B cell (primary cell): Measurements from ENCODE around the gene ITPK1. TPM values are rescaled to one million over a fixed set of nuclear protein-coding genes. Genes with fewer than 3 reads are reported as not detected.

Source experiments
- ATAC-seq: fragments of 200-7000 bp; cut with Tn5 transposase; one replicate; pipeline ENCODE4 v1.10.0; 2021; ENCODE audit warnings: low read depth, mild to moderate bottlenecking, moderate number of reproducible peaks, moderate library complexity
- CTCF ChIA-PET: fragments of 350-600 bp; sonication (Branson Sonifier 250); formaldehyde crosslinking; loops from one replicate; lab custom pipeline; 2021; ENCODE audit warnings: antibody characterized with exemption, inconsistent platforms; lab: Charles Lee
- POLR2A ChIA-PET: fragments of 350-600 bp; sonication (Branson Sonifier 250); formaldehyde crosslinking; loops from one replicate; lab custom pipeline; 2021; ENCODE audit warnings: antibody characterized with exemption; lab: Charles Lee
- DNase-seq: peaks from one replicate; pipeline ENCODE4 v3.0.0; 2013
- H2AFZ ChIP-seq: 2 replicates; pipeline ENCODE4 v1.6.1; 2012; ENCODE audit warnings: mild to moderate bottlenecking, low read depth, low read length; ENCODE audit not compliant: insufficient read depth, poor library complexity, severe bottlenecking
- H3K27ac ChIP-seq, 2 donors: 1 replicate in 1 of 2; 2 replicates in 1 of 2; pipeline ENCODE4 v1.5.1; 2012 to 2013; ENCODE audit warnings: low read length in 2 of 2, mild to moderate bottlenecking in 2 of 2, moderate library complexity in 1 of 2
- H3K27me3 ChIP-seq, 4 experiments: fragments of 200-600 bp in 1 of 4; sonication (generic) in 1 of 4; replicated peaks in 1 of 4; 1 replicate in 2 of 4; 2 replicates in 2 of 4; pipeline versions ENCODE4 v1.6.1 to v1.7.0; 2013 to 2016; ENCODE audit warnings: low read length in 3 of 4, mild to moderate bottlenecking in 2 of 4, mixed read lengths in 1 of 4, moderate library complexity in 1 of 4; ENCODE audit not compliant: insufficient read depth in 4 of 4, control insufficient read depth in 3 of 4; ENCODE audit errors: control extremely low read depth in 1 of 4
- H3K36me3 ChIP-seq, 2 experiments: replicated peaks in 1 of 2; 1 replicate in 1 of 2; 2 replicates in 1 of 2; pipeline versions ENCODE4 v1.6.1 to v1.7.1; 2013; ENCODE audit warnings: low read length in 1 of 2; ENCODE audit not compliant: insufficient read depth in 2 of 2, control insufficient read depth in 1 of 2; ENCODE audit errors: control extremely low read depth in 1 of 2, extremely low read depth in 1 of 2
- H3K4me1 ChIP-seq, 2 donors: fragments of 200-600 bp in 1 of 2; sonication (generic) in 1 of 2; 1 replicate in 1 of 2; 2 replicates in 1 of 2; pipeline versions ENCODE4 v1.5.1 to v1.6.1; 2013 to 2017; ENCODE audit warnings: low read length in 2 of 2; ENCODE audit not compliant: control insufficient read depth in 2 of 2, insufficient read depth in 2 of 2
- H3K4me2 ChIP-seq: replicated peaks from 2 replicates; pipeline ENCODE3; 2012; ENCODE audit warnings: mild to moderate bottlenecking, low read depth, low read length; ENCODE audit not compliant: poor library complexity, severe bottlenecking
- H3K4me3 ChIP-seq, 5 experiments: fragments of 200-600 bp in 1 of 5; sonication (generic) in 1 of 5; 1 replicate in 3 of 5; 2 replicates in 2 of 5; pipeline versions ENCODE4 v1.5.1 to v1.7.0; 2011 to 2016; ENCODE audit warnings: low read length in 4 of 5, mild to moderate bottlenecking in 4 of 5, low read depth in 2 of 5, control low read depth in 1 of 5, moderate library complexity in 1 of 5; ENCODE audit not compliant: insufficient read depth in 1 of 5; ENCODE audit errors: control extremely low read depth in 1 of 5, extremely low read depth in 1 of 5
- H3K79me2 ChIP-seq: fragments of 200-600 bp; sonication (generic); one replicate; pipeline ENCODE4 v1.6.0; 2016; ENCODE audit warnings: low read length; ENCODE audit not compliant: control insufficient read depth, insufficient read depth
- H3K9ac ChIP-seq: fragments of 200-600 bp; sonication (generic); 2 replicates; pipeline ENCODE4 v1.6.1; 2017; ENCODE audit warnings: mild to moderate bottlenecking, low read length, moderate library complexity
- H3K9me3 ChIP-seq, 3 donors: one replicate each; pipeline versions ENCODE4 v1.6.1 to v1.7.1; 2013; ENCODE audit warnings: low read length in 2 of 3; ENCODE audit not compliant: control insufficient read depth in 2 of 3, insufficient read depth in 1 of 3; ENCODE audit errors: control extremely low read depth in 1 of 3
- H4K20me1 ChIP-seq: 2 replicates; pipeline ENCODE4 v1.6.0; 2012; ENCODE audit warnings: mild to moderate bottlenecking, low read length; ENCODE audit not compliant: insufficient read depth, control insufficient read depth, poor library complexity, severe bottlenecking
- H3K27ac Mint-ChIP-seq: one replicate; pipeline ENCODE4 v1.8.0; 2021; ENCODE audit warnings: mixed read lengths
- H3K27me3 Mint-ChIP-seq: one replicate; pipeline ENCODE4 v1.8.0; 2021; ENCODE audit warnings: mixed read lengths
- H3K4me1 Mint-ChIP-seq: one replicate; pipeline ENCODE4 v1.8.0; 2021; ENCODE audit warnings: mixed read lengths
- H3K4me3 Mint-ChIP-seq: one replicate; pipeline ENCODE4 v1.8.0; 2021; ENCODE audit warnings: mixed read lengths
- H3K9me3 Mint-ChIP-seq: one replicate; pipeline ENCODE4 v1.8.0; 2022; ENCODE audit warnings: mixed read lengths; ENCODE audit not compliant: insufficient read depth
- EZH2 ChIP-seq: IDR thresholded peaks from 2 replicates; pipeline ENCODE4 v1.6.1; 2012; ENCODE audit warnings: borderline replicate concordance, low read depth, mild to moderate bottlenecking, moderate library complexity, low read length; ENCODE audit not compliant: insufficient read depth, poor library complexity, severe bottlenecking
- WGBS: methylation state at CpG from one replicate; pipeline ENCODE4 v1.1.5; 2013; ENCODE audit warnings: missing lambda C conversion rate; ENCODE audit not compliant: insufficient coverage; 5-methylcytosine and 5-hydroxymethylcytosine counted together
- intact Hi-C: fragments of 100-400 bp; cut with micrococcal nuclease; formaldehyde crosslinking; loops from one replicate; pipeline ENCODE4 v1.10.0; 2022
- polyA plus RNA-seq: library from polyadenylated mRNA; depleted of rRNA; stranded (reverse); fragments of >200 nt; gene quantifications from 2 replicates; pipeline ENCODE4 v1.2.3, GENCODE V29; 2012
- total RNA-seq, 2 donors: library from RNA; stranded (reverse); fragments of 120-200 nt in 1 of 2; gene quantifications; 1 replicate in 1 of 2; 2 replicates in 1 of 2; pipeline versions ENCODE4 v1.2.3 to v1.2.4, GENCODE V29; 2013 to 2022
- TF ChIP-seq, protein P1 (sequence below): fragments of 200-600 bp; IDR thresholded peaks from one replicate; pipeline ENCODE4 v1.8.0; 2022; ENCODE audit warnings: antibody characterized with exemption, mild to moderate bottlenecking

ITPK1 gene
- total and polyA plus RNA-seq, 2 donors (not counting 1 experiment from before 2014, with no cell fraction given): 46.0 to 46.9 TPM

DNA sequence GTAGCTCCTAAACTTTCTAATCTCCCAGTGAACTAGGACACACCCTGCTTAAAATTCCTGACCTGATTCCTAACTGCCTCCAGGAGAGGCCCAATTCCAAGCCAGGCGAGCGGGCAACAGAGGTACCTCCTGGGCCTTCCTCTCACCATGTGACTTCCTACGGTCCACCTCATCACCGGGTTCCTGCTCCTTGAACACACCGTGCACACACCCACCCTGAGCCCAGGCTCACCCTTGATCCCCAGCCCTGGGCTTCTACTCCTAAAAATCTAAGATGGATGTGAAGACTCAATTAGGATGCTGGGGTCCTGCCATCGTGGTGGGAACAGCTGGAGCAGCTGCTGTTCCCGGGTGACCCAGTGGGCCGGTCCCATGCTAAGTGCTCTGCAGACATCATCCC lies 124.2 kb downstream of the ITPK1 start:
- H3K4me2 ChIP-seq: no peak overlapping the region
- no peak for TF ChIP-seq EZH2
- TF ChIP-seq, protein P1, sequence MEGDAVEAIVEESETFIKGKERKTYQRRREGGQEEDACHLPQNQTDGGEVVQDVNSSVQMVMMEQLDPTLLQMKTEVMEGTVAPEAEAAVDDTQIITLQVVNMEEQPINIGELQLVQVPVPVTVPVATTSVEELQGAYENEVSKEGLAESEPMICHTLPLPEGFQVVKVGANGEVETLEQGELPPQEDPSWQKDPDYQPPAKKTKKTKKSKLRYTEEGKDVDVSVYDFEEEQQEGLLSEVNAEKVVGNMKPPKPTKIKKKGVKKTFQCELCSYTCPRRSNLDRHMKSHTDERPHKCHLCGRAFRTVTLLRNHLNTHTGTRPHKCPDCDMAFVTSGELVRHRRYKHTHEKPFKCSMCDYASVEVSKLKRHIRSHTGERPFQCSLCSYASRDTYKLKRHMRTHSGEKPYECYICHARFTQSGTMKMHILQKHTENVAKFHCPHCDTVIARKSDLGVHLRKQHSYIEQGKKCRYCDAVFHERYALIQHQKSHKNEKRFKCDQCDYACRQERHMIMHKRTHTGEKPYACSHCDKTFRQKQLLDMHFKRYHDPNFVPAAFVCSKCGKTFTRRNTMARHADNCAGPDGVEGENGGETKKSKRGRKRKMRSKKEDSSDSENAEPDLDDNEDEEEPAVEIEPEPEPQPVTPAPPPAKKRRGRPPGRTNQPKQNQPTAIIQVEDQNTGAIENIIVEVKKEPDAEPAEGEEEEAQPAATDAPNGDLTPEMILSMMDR: no peak
- 98% methylated on average over 8 of the region's 8 CpGs for WGBS
- no peaks in the 10 kb centered on the region for H4K20me1 ChIP-seq
- H3K9me3 ChIP-seq: peaks cover 0 to 3% (median 0%) of the 10 kb centered on the region in 3 donors
- no peaks in the 10 kb centered on the region for H3K4me1 ChIP-seq
- DNase-seq (no peak), ATAC-seq (no peak)
- no peaks in the 10 kb centered on the region for H3K9me3 Mint-ChIP-seq
- CTCF ChIA-PET: no interaction called here
- no peak overlapping the region for H2AFZ ChIP-seq
- H3K36me3 ChIP-seq: peaks cover 0 to 29% of the 10 kb centered on the region in 2 experiments
- H3K79me2 ChIP-seq: no peaks in the 10 kb centered on the region
- H3K27ac Mint-ChIP-seq: no peak overlapping the region
- POLR2A ChIA-PET: no interaction called here
- H3K27me3 Mint-ChIP-seq: no peaks in the 10 kb centered on the region
- intact Hi-C loops: no loop called here
- no peaks in the 10 kb centered on the region for H3K27me3 ChIP-seq
- no peak overlapping the region for H3K27ac ChIP-seq
- no peak overlapping the region for H3K4me3 Mint-ChIP-seq
- no peak overlapping the region for H3K4me3 ChIP-seq
- H3K4me1 Mint-ChIP-seq: no peaks in the 10 kb centered on the region
- H3K9ac ChIP-seq: no peak overlapping the region

DNA sequence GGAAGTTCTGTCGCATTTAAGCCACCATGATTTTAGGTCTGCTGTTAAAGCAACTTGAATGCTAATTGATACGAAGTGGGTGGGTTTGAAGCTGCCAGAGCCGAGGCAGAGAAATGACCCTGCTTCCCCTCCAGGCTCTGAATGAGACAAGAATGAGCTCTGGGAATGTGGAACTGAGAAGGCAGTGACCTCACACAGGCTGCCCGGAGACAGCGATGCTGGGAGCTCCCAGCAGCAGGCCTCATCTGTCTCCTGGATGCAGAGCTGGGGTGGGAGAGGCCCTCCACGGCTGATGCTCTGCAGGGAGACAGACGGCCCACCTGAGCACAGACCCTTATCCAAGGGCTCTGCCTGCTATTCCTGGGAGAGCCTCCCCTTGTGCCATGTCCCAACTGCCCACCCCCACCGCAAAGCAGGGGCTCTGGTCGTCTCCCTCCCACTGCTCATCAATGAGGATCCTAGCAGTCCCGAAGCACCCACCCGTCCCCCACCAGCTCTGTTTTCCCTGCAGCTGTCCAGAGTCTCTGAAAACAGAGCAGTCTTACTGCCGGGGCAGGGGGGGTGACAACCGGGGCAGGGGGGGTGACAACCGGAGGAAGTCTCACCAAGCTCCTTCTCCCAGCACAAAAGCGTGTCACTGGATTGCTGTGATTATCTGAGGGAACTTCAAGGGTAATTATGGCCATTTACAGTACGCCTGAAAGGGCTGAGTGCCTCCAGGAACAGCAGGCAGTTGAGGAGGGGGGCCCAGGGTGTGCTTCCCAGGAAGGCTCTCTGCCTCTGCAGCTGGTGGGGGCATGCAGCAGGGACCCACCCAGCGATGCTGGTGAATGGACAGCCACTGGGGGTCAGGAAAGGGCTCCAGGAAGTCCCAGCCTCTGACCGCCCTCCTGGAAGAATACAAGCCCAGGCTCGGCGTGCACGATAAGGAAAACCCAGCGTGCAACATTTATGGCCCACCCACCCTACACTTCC lies 125.0 kb downstream of the ITPK1 start:
- H3K27me3 Mint-ChIP-seq: no peaks in the 10 kb centered on the region
- POLR2A ChIA-PET: no interaction called here

More for the DNA sequence above, 125.0 kb downstream of the ITPK1 start:
- no peak for ATAC-seq
- H3K9ac ChIP-seq: no peak overlapping the region
- H3K36me3 ChIP-seq: peaks cover 0 to 33% of the 10 kb centered on the region in 2 experiments
- no peaks in the 10 kb centered on the region for H3K4me1 ChIP-seq
- no peak overlapping the region for H3K27ac ChIP-seq
- H3K4me2 ChIP-seq: no peak overlapping the region
- CTCF ChIA-PET: no interaction called here
- Mint-ChIP-seq H3K9me3 (no peaks in the 10 kb centered on the region), H3K27ac (no peak overlapping the region), H3K4me3 (no peak overlapping the region), H3K4me1 (no peaks in the 10 kb centered on the region)
- no peaks in the 10 kb centered on the region for H3K27me3 ChIP-seq
- no peaks in the 10 kb centered on the region for H3K79me2 ChIP-seq
- intact Hi-C loops: no loop called here
- no peak for TF ChIP-seq EZH2
- TF ChIP-seq, protein P1: no peak
- 94% methylated on average over 20 of the region's 22 CpGs for WGBS
- DNase-seq: no peak
- H4K20me1 ChIP-seq: no peaks in the 10 kb centered on the region
- no peak overlapping the region for H3K4me3 ChIP-seq
- H3K9me3 ChIP-seq: peaks cover 0 to 3% (median 0%) of the 10 kb centered on the region in 3 donors
- H2AFZ ChIP-seq: no peak overlapping the region
